K562 (cell line): ENCODE data around the gene DENND6B. TPM values are rescaled to one million over a fixed set of nuclear protein-coding genes. Genes with fewer than 3 reads are reported as not detected.

Source experiments
- ATAC-seq: fragments of 200-7000 bp; cut with Tn5 transposase; 3 replicates; pipeline ENCODE4 v1.9.1; 2020; ENCODE audit warnings: moderate library complexity
- BruUV-seq: library from RNA; stranded (reverse); fragments of 400-500 nt; replicated peaks from 2 replicates; lab custom pipeline; 2021; lab: Mats Ljungman, UMichigan
- CTCF ChIA-PET: fragments of 300-600 bp; formaldehyde crosslinking; extraction: SDS; loops from one replicate; lab custom pipeline; 2021; ENCODE audit warnings: low intra/inter-chr PET ratio; lab: Yijun Ruan, JAX
- POLR2A ChIA-PET: fragments of 300-600, 350-650 bp; sonication (Branson Sonifier 250); formaldehyde crosslinking; extraction: SDS; loops from one replicate; lab custom pipeline; 2021; ENCODE audit warnings: antibody characterized with exemption, inconsistent platforms; lab: Yijun Ruan, JAX
- DNase-seq, 4 experiments: peaks; one replicate each; pipeline versions ENCODE4 v3.0.0 to v3.0.0-alpha.2; 2011 to 2018; ENCODE audit warnings: low spot score in 3 of 4, mixed read lengths in 3 of 4; ENCODE audit errors: extremely low read depth in 1 of 4
- FAIRE-seq: peaks from 2 replicates; lab custom pipeline; 2011; peaks lifted over from hg19 to GRCh38; lab: Jason Lieb, UNC
- H2AFZ ChIP-seq: 2 replicates; pipeline ENCODE4 v1.6.0; 2011; ENCODE audit warnings: low read depth, low read length, control low read depth, inconsistent platforms
- H3K27ac ChIP-seq: fragments of 200-600 bp; 3 replicates; pipeline ENCODE4 v1.8.0; 2011; ENCODE audit warnings: low read depth, mild to moderate bottlenecking, control low read depth, inconsistent platforms, low read length, moderate library complexity, mixed read lengths; ENCODE audit errors: extremely low read depth
- H3K27me3 ChIP-seq, 2 experiments: fragments of 300-600 bp in 1 of 2; 2 replicates in 1 of 2; 3 replicates in 1 of 2; pipeline versions ENCODE4 v1.6.0 to v1.8.0; 2011; ENCODE audit warnings: inconsistent platforms in 2 of 2, low read length in 2 of 2, mild to moderate bottlenecking in 1 of 2, mixed read lengths in 1 of 2, moderate library complexity in 1 of 2; ENCODE audit not compliant: control insufficient read depth in 2 of 2, insufficient read depth in 2 of 2
- H3K36me3 ChIP-seq: fragments of 300-600 bp; 3 replicates; pipeline ENCODE4 v1.8.0; 2011; ENCODE audit warnings: mild to moderate bottlenecking, low read length, inconsistent platforms; ENCODE audit not compliant: control insufficient read depth, insufficient read depth
- H3K4me1 ChIP-seq, 2 experiments: fragments of 200-600 bp in 1 of 2; replicated peaks in 1 of 2; 2 replicates in 1 of 2; 3 replicates in 1 of 2; pipeline versions ENCODE4 v1.5.1 to v1.8.0; 2011; ENCODE audit warnings: inconsistent platforms in 2 of 2, low read length in 2 of 2, mild to moderate bottlenecking in 1 of 2, mixed read lengths in 1 of 2, moderate library complexity in 1 of 2; ENCODE audit not compliant: control insufficient read depth in 2 of 2, insufficient read depth in 2 of 2
- H3K4me2 ChIP-seq: 2 replicates; pipeline ENCODE4 v1.6.1; 2011; ENCODE audit warnings: low read length, control low read depth, inconsistent platforms, mixed read lengths; ENCODE audit not compliant: insufficient read depth
- H3K4me3 ChIP-seq: fragments of 200-600 bp; sonication (generic), shearing (Covaris generic); 2 replicates; pipeline ENCODE4 v1.5.1; 2016; ENCODE audit warnings: control low read depth, inconsistent platforms
- H3K79me2 ChIP-seq: fragments of 200-600 bp; 3 replicates; pipeline ENCODE4 v1.8.0; 2011; ENCODE audit warnings: low read length, inconsistent platforms; ENCODE audit not compliant: control insufficient read depth, insufficient read depth
- H3K9ac ChIP-seq, 2 experiments: 2 replicates each; pipeline versions ENCODE4 v1.6.0 to v1.6.1; 2011; ENCODE audit warnings: low read depth in 2 of 2, low read length in 2 of 2, control low read depth in 1 of 2, inconsistent platforms in 1 of 2, mild to moderate bottlenecking in 1 of 2, mixed read lengths in 1 of 2; ENCODE audit not compliant: insufficient read depth in 1 of 2
- H3K9me1 ChIP-seq: one replicate; pipeline ENCODE4 v1.6.0; 2011; ENCODE audit warnings: inconsistent platforms, mild to moderate bottlenecking, low read length, moderate library complexity; ENCODE audit not compliant: control insufficient read depth, insufficient read depth
- H3K9me3 ChIP-seq: replicated peaks from 2 replicates; pipeline ENCODE4 v1.5.1; 2011; ENCODE audit warnings: low read depth, low read length, inconsistent platforms; ENCODE audit not compliant: control insufficient read depth, insufficient read depth
- H4K20me1 ChIP-seq: replicated peaks from 2 replicates; pipeline ENCODE4 v1.6.1; 2011; ENCODE audit warnings: low read length, inconsistent platforms, mixed read lengths; ENCODE audit not compliant: control insufficient read depth, insufficient read depth
- ADNP ChIP-seq: fragments of 200-800 bp; sonication (Bioruptor generic); IDR thresholded peaks from 2 replicates; pipeline ENCODE4 v1.6.1; 2016; ENCODE audit warnings: missing genetic modification characterization, missing compliant biosample characterization
- ASH1L ChIP-seq: fragments of 450-650 bp; IDR thresholded peaks from 2 replicates; pipeline ENCODE4 v1.6.1; 2018; ENCODE audit warnings: borderline replicate concordance, mild to moderate bottlenecking, low read depth; ENCODE audit not compliant: partially characterized antibody
- CEBPG ChIP-seq, 3 experiments: fragments of 200-800 bp in 1 of 3; sonication (Bioruptor generic) in 1 of 3; sonication (generic) in 1 of 3; formaldehyde crosslinking in 1 of 3; IDR thresholded peaks in 2 of 3; conservative IDR thresholded peaks in 1 of 3; 2 replicates each; pipeline versions ENCODE4 v1.6.1 to v1.8.0; 2016 to 2022; ENCODE audit warnings: missing compliant biosample characterization in 2 of 3, missing genetic modification characterization in 2 of 3, mild to moderate bottlenecking in 1 of 3, missing genetic modification reagents in 1 of 3
- DIDO1 ChIP-seq: fragments of 450-650 bp; IDR thresholded peaks from 2 replicates; pipeline ENCODE4 v1.6.1; 2016; ENCODE audit warnings: low read depth, missing biosample characterization, missing genetic modification characterization
- HMBOX1 ChIP-seq: sonication (generic); IDR thresholded peaks from 2 replicates; pipeline ENCODE4 v1.6.1; 2016
- HNRNPUL1 ChIP-seq: fragments of 200-400 bp; formaldehyde crosslinking; IDR thresholded peaks from 2 replicates; pipeline ENCODE4 v1.6.1; 2017; ENCODE audit warnings: low read length
- NFATC3 ChIP-seq: fragments of 450-650 bp; IDR thresholded peaks from 2 replicates; pipeline ENCODE4 v1.6.1; 2017; ENCODE audit warnings: mild to moderate bottlenecking
- POLR2B ChIP-seq: fragments of 450-650 bp; IDR thresholded peaks from 2 replicates; pipeline ENCODE4 v1.6.1; 2018; ENCODE audit warnings: low read depth; ENCODE audit not compliant: partially characterized antibody
- RCOR1 ChIP-seq, 2 experiments: IDR thresholded peaks; 2 replicates each; pipeline ENCODE4 v1.6.1; 2012; ENCODE audit warnings: low read depth in 2 of 2, low read length in 2 of 2, borderline replicate concordance in 1 of 2, improper control_type of control experiment in 1 of 2
- SMARCC2 ChIP-seq: fragments of 450-650 bp; IDR thresholded peaks from 2 replicates; pipeline ENCODE4 v1.6.1; 2017; ENCODE audit warnings: antibody characterized with exemption, moderate library complexity, mild to moderate bottlenecking, low read depth
- SMARCE1 ChIP-seq: fragments of 450-650 bp; IDR thresholded peaks from 2 replicates; pipeline ENCODE4 v1.7.1; 2016; ENCODE audit warnings: mild to moderate bottlenecking
- ZNF165 ChIP-seq: fragments of 250-450 bp; sonication (Bioruptor Pico); IDR thresholded peaks from 2 replicates; pipeline ENCODE4 v1.4.0; 2020; ENCODE audit warnings: borderline replicate concordance
- ZNF311 ChIP-seq: fragments of 250-450 bp; sonication (Bioruptor Pico); IDR thresholded peaks from 2 replicates; pipeline ENCODE4 v1.4.0; 2020; ENCODE audit warnings: mild to moderate bottlenecking, moderate library complexity
- WGBS: fragments of 100-300 bp; shearing (Covaris generic); methylation state at CpG from one replicate; pipeline ENCODE4 v1.1.6; 2016; ENCODE audit warnings: low coverage, mixed read lengths; ENCODE audit not compliant: insufficient coverage; ENCODE audit errors: missing lambda C conversion rate; 5-methylcytosine and 5-hydroxymethylcytosine counted together
- in situ Hi-C: fragments of 300-500 bp; cut with MboI; formaldehyde crosslinking; loops from 4 replicates; pipeline ENCODE4 v1.15.0; 2018; ENCODE audit warnings: inconsistent platforms, mixed read lengths
- intact Hi-C: fragments of 100-400 bp; cut with micrococcal nuclease; formaldehyde crosslinking; loops from 2 replicates; pipeline ENCODE4 v1.14.2; 2022
- polyA plus RNA-seq, 8 experiments: library from polyadenylated mRNA; depleted of rRNA in 4 of 8; stranded (reverse) in 5 of 8; unstranded in 3 of 8; fragments of >200 nt; fragmentation: Nextera tagmentation in 2 of 8; fragmentation: Illumina TruSeq in 1 of 8; extraction: Ambion mirVana in 2 of 8; extraction: Trizol in 1 of 8; gene quantifications; 2 replicates each; pipeline versions ENCODE4 v1.2.1 to v1.2.3, GENCODE V29; 2011 to 2014; ENCODE audit warnings: inconsistent platforms in 1 of 8, missing spikeins in 1 of 8
- total RNA-seq, 7 experiments: library from RNA; depleted of rRNA in 6 of 7; stranded (reverse); fragments of >200 nt in 6 of 7; fragmentation: Illumina TruSeq in 2 of 7; extraction: Trizol in 2 of 7; gene quantifications; 2 replicates each; pipeline versions ENCODE4 v1.2.1 to v1.2.3, GENCODE V29; 2011 to 2021; ENCODE audit warnings: low replicate concordance in 1 of 7
- TF ChIP-seq, protein P1 (sequence below): sonication (generic); formaldehyde crosslinking; IDR thresholded peaks from 2 replicates; pipeline ENCODE4 v1.8.1; 2023; ENCODE audit warnings: mild to moderate bottlenecking, missing genetic modification reagents

The DENND6B gene
- total and polyA plus RNA-seq, 9 of the 15 experiments (the other 6 are each of a cell fraction or from before 2014, with no cell fraction given), result 0.07 to 3.7 (median 1.5) TPM

DNA sequence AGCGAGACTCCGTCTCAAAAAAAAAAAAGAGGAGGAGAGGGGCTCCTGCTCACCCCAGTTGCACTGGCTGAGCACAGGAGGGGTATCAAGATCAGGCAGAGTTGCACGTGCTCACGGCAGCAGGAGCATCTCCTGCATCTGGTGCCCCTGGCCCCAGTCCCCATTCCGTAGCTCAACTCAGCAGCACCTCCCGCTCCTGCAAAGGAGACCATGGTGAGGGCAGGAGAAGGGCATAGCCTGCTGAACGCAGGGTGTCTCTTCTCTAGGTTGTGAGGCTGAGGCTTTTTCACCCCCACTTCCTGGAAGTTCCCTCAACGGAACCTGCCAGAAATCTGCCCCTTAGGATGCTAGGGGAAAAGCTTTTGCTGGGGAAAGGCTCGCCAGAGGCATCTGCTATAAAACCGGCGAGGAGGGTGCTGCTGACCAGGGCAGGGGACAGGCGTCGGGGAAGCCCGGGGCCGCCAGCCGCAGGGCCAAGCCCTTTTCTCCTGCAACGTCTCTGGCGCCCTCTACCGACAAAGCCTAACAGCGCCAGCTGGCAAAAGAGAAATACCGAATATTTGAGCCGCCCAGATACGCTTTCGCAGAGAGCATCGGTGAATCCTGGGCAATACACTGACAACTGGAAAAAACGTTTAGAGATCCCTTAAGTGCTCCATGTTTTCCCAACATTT, 15.3 kb upstream of the DENND6B start (continued):
- TF ChIP-seq RCOR1 (IDR thresholded peaks at IDR 0.05; ENCODE audit: borderline replicate concordance in 1 of 2, low read depth in 2 of 2, low read length in 2 of 2) (peak in 1 of 2 experiments; percentile 47; a peak in 1 of 4 replicates), POLR2B (no peak)

GRCh38 chr22:50339945-50340879, 13.4 kb upstream of the DENND6B start:
- H3K4me3 ChIP-seq, result no peak overlapping the region
- ChIA-PET POLR2A (interaction anchor here (0.7 to 0.8 kb wide), 4 partner anchors 23 to 340 kb away, joined by 3 read pairs; partner anchors contain the start of gene CHKB), CTCF (interaction anchor here (0.9 kb wide), 1 partner anchor 65 kb away, joined by 4 read pairs; no protein-coding TSS in a partner anchor)
- ATAC-seq (peak; percentile 54), DNase-seq (peak in 2 of 4 experiments; percentile 7 to 56), FAIRE-seq (peak; percentile 86)
- no peaks in the 10 kb centered on the region; the same call in 1 of the 2 replicates for H4K20me1 ChIP-seq
- H3K27ac ChIP-seq, result peak overlapping the region; percentile 50; the same call in 1 of the 3 replicates
- H3K36me3 ChIP-seq, result peaks cover 5% of the 10 kb centered on the region; the same call in 1 of the 3 replicates
- in situ Hi-C loops, result loop anchor here (5.0 kb wide), 1 partner anchor 98 kb away; no protein-coding TSS in a partner anchor
- 29% methylated on average over 6 of the region's 12 CpGs for WGBS
- peaks cover 4% of the 10 kb centered on the region for H3K9me1 ChIP-seq
- no peaks in the 10 kb centered on the region for H3K27me3 ChIP-seq
- 0 out of 2 replicates have a peak, but pooled peaks cover 2% of the 10 kb centered on the region for H3K9me3 ChIP-seq
- H3K9ac ChIP-seq, result peak overlapping the region in 1 of 2 experiments; percentile 17; a peak in 1 of 4 replicates
- H3K4me2 ChIP-seq, result no peak overlapping the region
- intact Hi-C loops, result loop anchor here (10.0 kb wide), 1 partner anchor 195 kb away; no protein-coding TSS in a partner anchor
- no TSS peak for BruUV-seq
- peaks cover 45% of the 10 kb centered on the region for H3K79me2 ChIP-seq
- H2AFZ ChIP-seq, result no peak overlapping the region
- H3K4me1 ChIP-seq, result peaks cover 3 to 47% of the 10 kb centered on the region in 2 experiments; a peak in 4 of 5 replicates
- TF ChIP-seq SMARCE1, result no peak
- no peak for TF ChIP-seq ASH1L
- TF ChIP-seq, protein P1, sequence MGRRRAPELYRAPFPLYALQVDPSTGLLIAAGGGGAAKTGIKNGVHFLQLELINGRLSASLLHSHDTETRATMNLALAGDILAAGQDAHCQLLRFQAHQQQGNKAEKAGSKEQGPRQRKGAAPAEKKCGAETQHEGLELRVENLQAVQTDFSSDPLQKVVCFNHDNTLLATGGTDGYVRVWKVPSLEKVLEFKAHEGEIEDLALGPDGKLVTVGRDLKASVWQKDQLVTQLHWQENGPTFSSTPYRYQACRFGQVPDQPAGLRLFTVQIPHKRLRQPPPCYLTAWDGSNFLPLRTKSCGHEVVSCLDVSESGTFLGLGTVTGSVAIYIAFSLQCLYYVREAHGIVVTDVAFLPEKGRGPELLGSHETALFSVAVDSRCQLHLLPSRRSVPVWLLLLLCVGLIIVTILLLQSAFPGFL, result no peak
- peak; percentile 88 for TF ChIP-seq ADNP
- no peak for TF ChIP-seq ZNF311 (CRISPR knock-in tag)
- TF ChIP-seq HMBOX1, result no peak
- TF ChIP-seq DIDO1, result no peak
- no peak for TF ChIP-seq SMARCC2
- TF ChIP-seq ZNF165, result no peak
- no peak for TF ChIP-seq CEBPG (CRISPR knock-in tag; IDR thresholded peaks at IDR 0.05)
- no peak for TF ChIP-seq CEBPG (tag; conservative IDR thresholded peaks at IDR 0.05 in 1 of 2, IDR thresholded peaks at IDR 0.05 in 1 of 2)
- no peak for TF ChIP-seq NFATC3
- no peak for TF ChIP-seq HNRNPUL1
